Measurements from ENCODE around the gene AMIGO2. TPM values are rescaled to one million over a fixed set of nuclear protein-coding genes. Genes with fewer than 3 reads are reported as not detected.

AMIGO2 gene
- total RNA-seq, 4 donors from 2014 or later = 2.1 to 4.5 (median 3.7) TPM

DNA sequence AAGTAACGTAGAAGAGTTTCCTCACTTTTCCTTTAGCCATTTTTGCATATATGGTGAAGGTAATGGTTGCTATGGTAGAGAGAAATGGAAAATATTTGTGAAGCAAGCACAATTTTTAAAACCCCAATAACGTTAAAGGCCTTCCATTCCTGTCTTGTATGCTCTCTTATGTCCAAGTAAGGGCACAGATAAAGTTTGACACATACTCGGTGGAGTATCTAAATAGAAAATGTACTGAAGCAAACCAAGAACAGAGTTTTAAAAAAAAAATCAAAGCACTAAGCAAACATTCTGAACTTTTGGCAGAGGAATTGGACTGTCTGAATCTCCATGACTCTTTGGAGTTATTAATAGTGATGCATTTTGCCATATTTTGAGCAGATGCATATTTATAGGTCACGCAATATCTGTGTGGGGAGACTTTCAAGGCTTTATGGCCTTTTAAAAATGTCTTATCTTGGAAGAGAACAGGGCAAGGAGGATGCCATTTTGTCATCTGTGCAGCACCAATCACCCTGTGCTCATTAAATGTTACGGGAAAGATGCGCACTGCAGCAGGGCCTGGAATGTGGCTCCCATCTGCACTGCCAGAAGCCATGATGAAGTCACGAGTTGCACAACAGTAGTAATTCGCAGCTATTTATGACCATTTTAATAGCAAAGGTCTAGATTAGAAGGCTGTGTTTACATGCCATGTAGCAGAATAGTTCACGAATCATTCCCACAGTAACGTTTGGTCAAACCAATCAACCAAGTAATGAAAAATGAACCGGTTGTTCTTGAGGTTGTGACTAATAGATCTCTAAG, 23.3 kb upstream of the AMIGO2 start:
- H3K4me1 ChIP-seq = peaks cover 0 to 8% (median 0%) of the 10 kb centered on the region in 4 donors
- 60% methylated on average over 11 of the region's 11 CpGs for WGBS

DNA sequence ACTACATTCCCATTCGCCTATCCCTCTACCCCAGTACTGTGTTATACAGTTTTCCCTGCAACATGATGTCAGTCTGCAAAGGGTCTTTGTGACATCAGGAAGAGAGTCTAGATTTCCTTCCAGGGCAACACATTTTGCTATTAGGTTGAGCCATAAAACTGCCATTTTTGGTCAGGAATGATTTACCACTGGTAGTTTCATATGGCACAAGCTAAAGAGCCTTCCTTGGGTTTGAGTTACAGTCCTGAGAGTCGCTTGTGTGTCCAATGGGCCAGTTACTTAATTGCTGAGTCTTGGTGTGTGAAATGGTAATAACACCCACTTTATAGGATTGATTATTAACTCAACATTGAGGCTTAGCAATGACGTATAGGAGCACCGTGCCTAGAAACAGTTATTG, 22.6 kb upstream of the AMIGO2 start:
- Histone ChIP-seq H3K27me3 (no peaks in the 10 kb centered on the region), H3K27ac (replicated peaks in 1 of 4) (peak overlapping the region in 2 of 4 donors; percentile 38 to 43), H3K9me3 (no peaks in the 10 kb centered on the region), H3K4me3 (no peak overlapping the region), H3K4me1 (peaks cover 0 to 8% (median under 1%) of the 10 kb centered on the region in 4 donors), H3K36me3 (no peaks in the 10 kb centered on the region)
- DNase-seq (ENCODE audit: extremely low spot score) = no peak
- intact Hi-C loops (cut with DNase I) = no loop called here
- TF ChIP-seq POLR2A (IDR thresholded peaks at IDR 0.05; ENCODE audit: low read depth) (no peak), POLR2AphosphoS5 (IDR thresholded peaks at IDR 0.05) (no peak), EP300 (IDR thresholded peaks at IDR 0.05) (no peak)
- TF ChIP-seq, protein P1, sequence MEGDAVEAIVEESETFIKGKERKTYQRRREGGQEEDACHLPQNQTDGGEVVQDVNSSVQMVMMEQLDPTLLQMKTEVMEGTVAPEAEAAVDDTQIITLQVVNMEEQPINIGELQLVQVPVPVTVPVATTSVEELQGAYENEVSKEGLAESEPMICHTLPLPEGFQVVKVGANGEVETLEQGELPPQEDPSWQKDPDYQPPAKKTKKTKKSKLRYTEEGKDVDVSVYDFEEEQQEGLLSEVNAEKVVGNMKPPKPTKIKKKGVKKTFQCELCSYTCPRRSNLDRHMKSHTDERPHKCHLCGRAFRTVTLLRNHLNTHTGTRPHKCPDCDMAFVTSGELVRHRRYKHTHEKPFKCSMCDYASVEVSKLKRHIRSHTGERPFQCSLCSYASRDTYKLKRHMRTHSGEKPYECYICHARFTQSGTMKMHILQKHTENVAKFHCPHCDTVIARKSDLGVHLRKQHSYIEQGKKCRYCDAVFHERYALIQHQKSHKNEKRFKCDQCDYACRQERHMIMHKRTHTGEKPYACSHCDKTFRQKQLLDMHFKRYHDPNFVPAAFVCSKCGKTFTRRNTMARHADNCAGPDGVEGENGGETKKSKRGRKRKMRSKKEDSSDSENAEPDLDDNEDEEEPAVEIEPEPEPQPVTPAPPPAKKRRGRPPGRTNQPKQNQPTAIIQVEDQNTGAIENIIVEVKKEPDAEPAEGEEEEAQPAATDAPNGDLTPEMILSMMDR (IDR thresholded peaks at IDR 0.05) = no peak
- WGBS = 91% methylated on average over 4 of the region's 4 CpGs

More for the DNA sequence above, 23.3 kb upstream of the AMIGO2 start:
- TF ChIP-seq EP300 (IDR thresholded peaks at IDR 0.05) (no peak), POLR2AphosphoS5 (IDR thresholded peaks at IDR 0.05) (peak in 1 of 2 donors; percentile 23)
- H3K27ac ChIP-seq (replicated peaks in 1 of 4) = peak overlapping the region in 2 of 4 donors; percentile 38 to 43
- intact Hi-C loops (cut with DNase I) = no loop called here
- H3K36me3 ChIP-seq = no peaks in the 10 kb centered on the region
- DNase-seq (ENCODE audit: extremely low spot score) = no peak
- H3K4me3 ChIP-seq = no peak overlapping the region
- no peaks in the 10 kb centered on the region for H3K27me3 ChIP-seq
- no peaks in the 10 kb centered on the region for H3K9me3 ChIP-seq

DNA sequence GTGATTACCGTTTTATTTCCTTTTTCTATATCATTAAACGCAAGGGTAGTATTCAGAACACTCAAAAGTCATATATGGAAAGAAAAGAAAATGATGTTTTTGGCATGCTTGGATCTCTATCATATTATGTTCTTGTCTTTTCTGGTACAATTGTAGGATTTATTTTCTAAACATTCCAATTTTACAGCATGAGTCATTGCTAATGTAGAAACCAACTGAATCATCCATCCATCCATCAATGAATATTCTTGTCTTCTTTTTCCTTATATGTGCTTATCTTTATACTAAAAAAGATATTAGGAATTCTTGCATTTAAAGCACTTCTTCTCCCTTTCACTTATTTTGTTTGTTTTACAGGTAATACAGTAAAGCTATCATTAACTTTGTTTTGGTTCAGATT, 20.4 kb upstream of the AMIGO2 start:
- Histone ChIP-seq H3K36me3 (no peaks in the 10 kb centered on the region), H3K4me1 (peaks cover 0 to 13% (median 5%) of the 10 kb centered on the region in 4 donors), H3K27me3 (no peaks in the 10 kb centered on the region), H3K4me3 (no peak overlapping the region), H3K9me3 (no peaks in the 10 kb centered on the region), H3K27ac (replicated peaks in 1 of 4) (no peak overlapping the region)
- intact Hi-C loops (cut with DNase I) = no loop called here
- TF ChIP-seq POLR2A (IDR thresholded peaks at IDR 0.05; ENCODE audit: low read depth) = no peak
- no peak for TF ChIP-seq EP300 (IDR thresholded peaks at IDR 0.05)
- TF ChIP-seq, protein P1 (IDR thresholded peaks at IDR 0.05) = no peak
- no peak for TF ChIP-seq POLR2AphosphoS5 (IDR thresholded peaks at IDR 0.05)
- no peak for DNase-seq (ENCODE audit: extremely low spot score)
- WGBS = 80% methylated on average over 2 of the region's 2 CpGs

DNA sequence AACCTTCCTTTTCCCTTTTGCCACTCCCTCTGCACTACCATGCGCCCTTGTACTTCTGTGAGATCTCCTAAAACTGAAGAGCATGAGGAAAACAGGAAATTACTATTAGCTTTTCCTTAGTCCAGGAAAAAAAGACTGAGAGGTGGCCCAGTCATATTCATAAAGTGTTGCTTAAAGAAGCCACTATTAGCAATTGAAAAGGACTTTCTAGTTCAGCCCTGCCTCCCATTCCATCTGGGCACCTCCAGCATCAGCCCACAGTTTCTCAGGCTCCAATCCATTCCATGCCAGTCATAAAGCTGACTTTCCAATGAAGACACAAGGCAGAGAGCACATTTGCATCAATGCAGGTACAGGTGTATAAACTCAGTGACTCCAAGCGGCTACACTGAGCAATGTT, 19.9 kb upstream of the AMIGO2 start:
- H3K27me3 ChIP-seq = no peaks in the 10 kb centered on the region
- no peak overlapping the region for H3K4me3 ChIP-seq
- no peak overlapping the region for H3K27ac ChIP-seq (replicated peaks in 1 of 4)
- no peaks in the 10 kb centered on the region for H3K36me3 ChIP-seq
- H3K4me1 ChIP-seq = peaks cover 0 to 13% (median 5%) of the 10 kb centered on the region in 4 donors
- H3K9me3 ChIP-seq = no peaks in the 10 kb centered on the region
- TF ChIP-seq POLR2AphosphoS5 (IDR thresholded peaks at IDR 0.05) (no peak), EP300 (IDR thresholded peaks at IDR 0.05) (no peak), POLR2A (IDR thresholded peaks at IDR 0.05; ENCODE audit: low read depth) (no peak)
- TF ChIP-seq, protein P1 (IDR thresholded peaks at IDR 0.05) = no peak
- intact Hi-C loops (cut with DNase I) = no loop called here
- WGBS = 89% methylated on average over 2 of the region's 2 CpGs
- DNase-seq (ENCODE audit: extremely low spot score) = no peak

DNA sequence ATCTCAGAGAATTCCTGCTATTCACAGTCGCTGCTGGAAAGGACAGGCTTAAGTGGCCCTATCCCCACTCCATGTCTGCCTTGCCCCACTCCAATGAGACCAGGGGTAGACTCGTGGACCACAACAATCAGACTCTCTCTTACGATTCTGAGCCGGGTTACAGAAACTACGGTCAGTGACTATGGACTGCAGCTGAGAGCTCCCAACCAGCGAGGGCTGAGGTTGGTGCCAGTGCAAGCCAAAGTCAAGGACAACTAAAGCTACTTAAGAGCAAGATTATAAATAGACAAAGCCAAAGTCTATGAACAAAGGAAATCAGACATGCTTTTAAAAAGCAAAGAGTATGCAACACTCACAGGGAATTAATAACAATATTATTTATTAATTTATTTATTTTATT, 18.3 kb upstream of the AMIGO2 start:
- H3K9me3 ChIP-seq = no peaks in the 10 kb centered on the region
- H3K36me3 ChIP-seq = no peaks in the 10 kb centered on the region
- WGBS = 92% methylated on average over 6 of the region's 6 CpGs
- H3K27me3 ChIP-seq = no peaks in the 10 kb centered on the region
- TF ChIP-seq POLR2A (IDR thresholded peaks at IDR 0.05; ENCODE audit: low read depth) (no peak), EP300 (IDR thresholded peaks at IDR 0.05) (no peak), POLR2AphosphoS5 (IDR thresholded peaks at IDR 0.05) (no peak)
- TF ChIP-seq, protein P1 (IDR thresholded peaks at IDR 0.05) = no peak
- H3K4me1 ChIP-seq = peaks cover 0 to 12% (median 5%) of the 10 kb centered on the region in 4 donors
- no peak overlapping the region for H3K27ac ChIP-seq (replicated peaks in 1 of 4)
- no peak overlapping the region for H3K4me3 ChIP-seq
- intact Hi-C loops (cut with DNase I) = no loop called here
- DNase-seq (ENCODE audit: extremely low spot score) = no peak

All from esophagus muscularis mucosa (tissue), 4 donors.